Activated T-helper 9 cell treated with anti-CD3 and anti-CD28 coated beads, Interleukin-2, amount 50 U/mL, for 16 hours (primary cell): ENCODE data around the gene TTLL11.
"Not testable (repeated sequence)": the region's sequence is repeated elsewhere in the genome, so short reads cannot be mapped to it uniquely, and the experiment has no call there.

Source experiments
- DNase-seq: peaks from one replicate; pipeline ENCODE4 v3.0.0-alpha.2; 2020; ENCODE audit warnings: low read depth

The TTLL11 gene

DNA sequence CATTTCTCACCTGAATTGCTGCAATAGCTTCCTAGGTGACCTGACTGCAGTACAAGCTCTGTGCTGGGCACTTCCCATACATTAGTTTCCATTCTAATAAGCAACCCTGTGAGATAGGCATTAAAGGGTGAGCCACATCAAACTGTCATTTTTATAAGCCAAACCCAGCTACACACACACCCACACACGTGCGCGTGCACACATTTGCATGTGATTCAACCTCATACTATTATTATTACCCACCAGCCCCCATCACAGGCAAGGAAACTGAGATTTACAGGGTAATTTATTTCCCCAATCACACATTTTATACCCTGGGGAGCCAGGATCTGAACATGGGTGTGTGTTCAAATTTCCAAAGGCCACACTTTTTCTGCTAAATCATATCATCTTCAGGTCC is 93.6 kb downstream of the TTLL11 start:
- DNase-seq, result no peak

- DNase-seq, result no peak
Measured at GRCh38 chr9:121998513-121999049, 94.5 kb downstream of the TTLL11 start.

- DNase-seq, result no peak
Measured at GRCh38 chr9:121997791-121998190, 95.3 kb downstream of the TTLL11 start.

DNA sequence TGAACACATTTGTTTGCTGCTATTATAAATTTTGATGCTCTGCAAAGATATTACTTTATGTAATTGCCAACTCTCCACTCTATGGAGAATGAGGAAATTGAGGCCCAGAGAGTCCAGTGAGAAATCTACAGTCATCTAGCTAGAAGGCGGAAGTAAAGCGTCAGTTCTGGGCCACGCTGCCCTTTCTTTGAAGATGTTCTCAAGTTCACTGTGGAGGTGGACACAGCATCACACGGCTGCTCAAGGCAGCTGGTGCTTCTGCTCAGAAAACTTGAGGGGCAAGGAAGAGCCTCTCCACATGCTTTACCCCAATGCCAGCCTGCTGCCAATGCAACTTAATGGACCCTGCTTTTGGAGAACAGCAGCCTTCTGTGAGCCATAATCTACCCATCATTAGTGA is 96.3 kb downstream of the TTLL11 start:
- DNase-seq, result no peak

DNA sequence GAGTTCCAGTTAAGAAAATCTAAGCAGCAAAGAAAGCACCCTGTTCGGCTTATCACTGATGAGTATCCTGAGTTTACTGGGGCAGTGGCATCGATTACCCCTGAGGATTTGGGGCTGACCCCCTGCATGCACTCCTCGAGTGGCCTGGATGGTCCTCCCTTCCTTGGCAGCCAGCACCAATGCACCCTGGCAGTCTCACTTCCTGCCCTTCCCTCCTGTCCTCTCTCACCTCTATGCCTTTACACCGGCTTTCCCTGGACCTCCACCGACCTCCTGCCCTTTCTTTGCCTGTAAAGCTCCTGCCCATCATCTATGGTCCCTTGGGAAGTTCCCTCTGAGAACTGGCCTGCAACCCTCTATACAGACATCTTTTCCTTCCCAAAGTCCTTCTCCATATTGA is 97.1 kb downstream of the TTLL11 start:
- no peak for DNase-seq

- DNase-seq, result no peak
Measured at GRCh38 chr9:121992571-121993212, 100.4 kb downstream of the TTLL11 start.

- no peak for DNase-seq
Measured at GRCh38 chr9:121991307-121991661, 101.8 kb downstream of the TTLL11 start.

- DNase-seq, result no peak
Measured at GRCh38 chr9:121990600-121991306, 102.4 kb downstream of the TTLL11 start.

DNA sequence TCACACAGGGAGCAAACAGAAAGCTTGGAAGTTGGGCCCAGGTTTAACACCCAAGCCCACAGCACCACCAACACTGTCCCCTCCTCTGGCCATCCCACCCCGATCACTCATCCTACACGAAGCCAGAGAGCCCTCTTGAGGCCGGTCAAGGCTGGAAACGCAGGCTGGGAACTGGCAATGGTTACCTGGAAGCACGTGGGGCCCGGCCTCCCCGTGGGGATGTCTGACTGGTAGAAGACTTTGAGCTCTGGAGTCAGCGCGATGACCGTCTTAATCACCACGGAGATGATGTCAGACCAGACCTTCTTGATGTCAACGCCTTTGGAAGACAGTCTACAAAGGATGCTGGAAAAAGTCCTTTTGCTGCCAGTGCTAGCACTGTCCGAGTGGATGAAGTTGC is 104.1 kb downstream of the TTLL11 start:
- DNase-seq, result no peak

- DNase-seq, result no peak
Measured at GRCh38 chr9:121987314-121987713, 105.8 kb downstream of the TTLL11 start.

GRCh38 chr9:121985792-121986494 is 107.2 kb downstream of the TTLL11 start:
- no peak for DNase-seq

- DNase-seq, result no peak
Measured at GRCh38 chr9:121984726-121985402, 108.2 kb downstream of the TTLL11 start.

GRCh38 chr9:121983736-121984135 is 109.4 kb downstream of the TTLL11 start:
- no peak for DNase-seq

DNA sequence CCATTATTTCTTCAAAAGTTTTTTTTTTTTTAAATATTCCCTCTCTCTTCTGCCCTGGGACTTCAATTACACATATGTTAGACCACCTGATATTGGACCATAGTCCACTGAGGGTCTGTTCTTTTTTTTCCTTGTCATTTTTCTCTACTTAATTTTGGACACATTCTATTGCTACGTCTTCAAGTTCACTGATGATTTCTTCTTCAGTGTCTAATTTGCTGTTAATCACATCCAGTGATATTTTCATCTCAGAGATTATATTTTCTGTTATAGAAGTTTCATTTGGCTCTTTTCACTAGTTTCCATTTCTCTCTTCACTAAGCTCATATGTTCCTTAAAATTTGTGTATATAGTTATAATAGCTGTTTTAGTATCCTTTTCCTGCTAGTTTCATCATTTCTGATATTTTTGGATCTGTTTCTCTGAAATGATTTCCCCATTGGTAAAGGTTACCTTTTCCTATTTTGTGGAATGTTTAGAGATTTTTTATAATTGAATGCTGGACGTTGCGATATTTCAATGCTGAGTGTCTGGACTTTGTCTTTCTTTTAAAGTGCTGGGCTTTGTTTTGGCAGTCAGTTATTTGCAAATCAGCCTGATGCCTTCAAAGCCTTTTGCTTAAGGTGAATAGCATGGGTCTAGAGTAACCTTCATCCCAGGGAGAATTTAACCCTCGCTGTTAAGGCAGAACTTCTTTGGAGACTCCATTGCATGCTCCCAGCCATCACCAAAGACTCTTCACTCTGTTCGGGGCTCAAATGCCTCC is 111.8 kb downstream of the TTLL11 start:
- no peak for DNase-seq

DNA sequence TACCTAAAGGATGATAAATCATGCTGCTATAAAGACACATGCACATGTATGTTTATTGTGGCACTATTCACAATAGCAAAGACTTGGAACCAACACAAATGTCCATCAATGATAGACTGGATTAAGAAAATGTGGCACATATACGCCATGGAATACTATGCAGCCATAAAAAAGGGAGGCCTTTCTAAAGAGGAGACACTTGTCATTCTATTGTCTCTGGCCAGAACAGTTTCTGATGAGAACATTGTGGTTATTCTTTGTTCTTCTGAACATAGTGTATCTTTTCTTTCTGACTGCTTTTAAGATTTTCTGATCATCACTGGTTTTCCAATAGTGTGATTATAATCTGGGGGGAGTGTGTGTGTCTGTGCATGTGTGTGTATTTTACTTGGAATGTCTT is 112.4 kb downstream of the TTLL11 start:
- not testable (repeated sequence) for DNase-seq

DNA sequence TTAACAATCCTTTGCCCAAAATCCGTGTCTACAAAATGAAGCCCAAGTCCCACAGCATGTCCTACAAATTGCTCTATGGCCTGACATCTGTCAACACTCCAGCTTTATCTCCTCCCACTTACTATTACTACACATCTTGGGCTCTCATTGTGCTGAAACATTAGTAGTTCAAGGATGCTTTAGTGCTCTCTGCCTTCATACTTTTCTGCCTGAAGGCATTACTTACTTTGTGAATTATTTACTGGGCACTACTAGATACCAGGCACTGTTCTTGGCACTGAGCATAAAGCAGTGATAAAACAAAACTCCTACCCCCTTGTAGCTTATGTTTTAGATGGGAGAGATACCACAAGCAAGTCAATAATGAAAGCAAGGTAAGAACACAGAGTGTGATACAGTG is 113.4 kb downstream of the TTLL11 start:
- no peak for DNase-seq

- DNase-seq, result no peak
Measured at GRCh38 chr9:121976751-121977150, 116.4 kb downstream of the TTLL11 start.

- DNase-seq, result no peak
Measured at GRCh38 chr9:121975801-121976277, 117.3 kb downstream of the TTLL11 start.

DNA sequence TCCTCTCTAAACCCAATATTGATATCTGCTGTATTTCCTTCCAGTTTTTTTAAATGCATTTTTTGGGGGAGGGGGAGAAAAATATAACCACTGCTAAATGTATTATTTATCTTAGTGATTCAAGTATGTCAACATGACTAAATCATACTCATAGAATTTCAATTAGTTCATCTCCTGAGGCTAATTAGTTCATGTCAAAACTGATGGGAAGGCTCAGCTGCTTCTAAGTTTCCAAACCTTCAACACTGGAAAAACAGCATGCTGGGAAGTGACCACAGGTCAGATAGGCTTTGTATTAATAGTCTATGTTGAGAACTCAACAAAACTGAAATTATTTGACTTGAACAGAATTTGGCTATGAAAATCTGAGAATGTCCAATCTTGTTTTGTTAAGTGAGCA is 118.7 kb downstream of the TTLL11 start:
- no peak for DNase-seq

- DNase-seq, result no peak
Measured at GRCh38 chr9:121972501-121972981, 120.6 kb downstream of the TTLL11 start.

- DNase-seq, result no peak
Measured at GRCh38 chr9:121968056-121968455, 125.1 kb downstream of the TTLL11 start.
